Measurements from ENCODE around the gene ARHGAP15. TPM values are rescaled to one million over a fixed set of nuclear protein-coding genes. Genes with fewer than 3 reads are reported as not detected.
A peak's percentile ranks its signal among the peaks of the same experiment; 100 is the strongest.

The ARHGAP15 gene
- total RNA-seq, 2 experiments from 2014 or later = 71.3 to 72.8 TPM

DNA sequence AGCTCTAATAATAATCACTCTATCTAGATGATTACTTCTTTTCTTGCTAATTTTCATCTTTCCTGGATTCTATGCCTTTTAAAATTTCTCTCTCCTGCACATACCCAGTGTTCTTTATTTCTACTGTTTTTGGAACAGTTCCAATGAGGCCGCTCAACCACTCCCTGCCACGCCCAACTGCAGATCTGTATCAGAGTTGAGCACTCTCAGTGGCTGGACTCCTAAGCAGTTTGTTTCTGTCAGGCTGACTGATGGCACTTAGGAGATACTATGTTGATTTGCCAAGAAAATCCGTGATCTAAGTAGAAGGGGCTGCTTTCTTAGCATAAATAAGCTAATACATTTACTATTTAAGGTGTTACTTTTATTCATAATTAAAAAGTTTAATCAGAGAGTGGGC, 192.8 kb downstream of the ARHGAP15 start:
- H3K27me3 Mint-ChIP-seq = no peaks in the 10 kb centered on the region
- TF ChIP-seq, protein P1, sequence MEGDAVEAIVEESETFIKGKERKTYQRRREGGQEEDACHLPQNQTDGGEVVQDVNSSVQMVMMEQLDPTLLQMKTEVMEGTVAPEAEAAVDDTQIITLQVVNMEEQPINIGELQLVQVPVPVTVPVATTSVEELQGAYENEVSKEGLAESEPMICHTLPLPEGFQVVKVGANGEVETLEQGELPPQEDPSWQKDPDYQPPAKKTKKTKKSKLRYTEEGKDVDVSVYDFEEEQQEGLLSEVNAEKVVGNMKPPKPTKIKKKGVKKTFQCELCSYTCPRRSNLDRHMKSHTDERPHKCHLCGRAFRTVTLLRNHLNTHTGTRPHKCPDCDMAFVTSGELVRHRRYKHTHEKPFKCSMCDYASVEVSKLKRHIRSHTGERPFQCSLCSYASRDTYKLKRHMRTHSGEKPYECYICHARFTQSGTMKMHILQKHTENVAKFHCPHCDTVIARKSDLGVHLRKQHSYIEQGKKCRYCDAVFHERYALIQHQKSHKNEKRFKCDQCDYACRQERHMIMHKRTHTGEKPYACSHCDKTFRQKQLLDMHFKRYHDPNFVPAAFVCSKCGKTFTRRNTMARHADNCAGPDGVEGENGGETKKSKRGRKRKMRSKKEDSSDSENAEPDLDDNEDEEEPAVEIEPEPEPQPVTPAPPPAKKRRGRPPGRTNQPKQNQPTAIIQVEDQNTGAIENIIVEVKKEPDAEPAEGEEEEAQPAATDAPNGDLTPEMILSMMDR (IDR thresholded peaks at IDR 0.05) = no peak
- CTCF ChIA-PET = interaction anchor here (1.2 kb wide), 2 partner anchors 38 to 147 kb away, joined by 3 read pairs; no protein-coding TSS in a partner anchor
- DNase-seq = no peak
- no peaks in the 10 kb centered on the region for H3K9me3 Mint-ChIP-seq
- no peak for ATAC-seq
- H3K27ac Mint-ChIP-seq = no peak overlapping the region
- H3K36me3 Mint-ChIP-seq (ENCODE audit: low read depth) = peaks cover 31% of the 10 kb centered on the region
- H3K4me1 Mint-ChIP-seq (ENCODE audit: low read depth) = peaks cover 36% of the 10 kb centered on the region
- POLR2A ChIA-PET = no interaction called here
- intact Hi-C loops (cut with micrococcal nuclease) = no loop called here
- H3K4me3 Mint-ChIP-seq = no peak overlapping the region

DNA sequence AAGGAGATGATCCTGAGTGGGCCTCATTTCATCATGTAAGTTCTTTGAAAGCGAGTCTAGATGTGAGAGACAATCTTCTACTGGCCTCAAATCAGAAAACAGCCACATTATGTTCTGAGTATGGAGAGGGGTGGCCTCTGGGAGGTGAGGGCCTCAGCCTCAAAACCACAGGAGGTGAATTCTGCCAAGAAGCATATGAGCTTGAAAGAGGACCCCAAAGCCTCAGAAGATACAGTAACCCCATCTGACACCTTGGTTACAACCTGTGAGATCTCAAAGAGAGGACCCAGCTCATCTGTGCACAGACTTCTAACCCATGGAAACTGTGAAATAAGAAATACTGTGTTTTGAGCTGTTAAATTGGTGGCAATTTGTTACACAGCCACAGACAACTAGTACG, 200.1 kb downstream of the ARHGAP15 start:
- ATAC-seq = peak; percentile 55
- Mint-ChIP-seq H3K27ac (peak overlapping the region; percentile 19), H3K4me1 (ENCODE audit: low read depth) (peaks cover 69% of the 10 kb centered on the region), H3K36me3 (ENCODE audit: low read depth) (peaks cover 20% of the 10 kb centered on the region), H3K27me3 (no peaks in the 10 kb centered on the region), H3K4me3 (no peak overlapping the region), H3K9me3 (no peaks in the 10 kb centered on the region)
- intact Hi-C loops (cut with micrococcal nuclease) = no loop called here
- ChIA-PET POLR2A (interaction anchor here (1.4 kb wide), 1 partner anchor 40 kb away, joined by 3 read pairs; no protein-coding TSS in a partner anchor), CTCF (interaction anchor here (1.0 kb wide), 1 partner anchor 45 kb away, joined by 5 read pairs; no protein-coding TSS in a partner anchor)
- TF ChIP-seq, protein P1 (IDR thresholded peaks at IDR 0.05) = no peak
- peak; percentile 26 for DNase-seq

DNA sequence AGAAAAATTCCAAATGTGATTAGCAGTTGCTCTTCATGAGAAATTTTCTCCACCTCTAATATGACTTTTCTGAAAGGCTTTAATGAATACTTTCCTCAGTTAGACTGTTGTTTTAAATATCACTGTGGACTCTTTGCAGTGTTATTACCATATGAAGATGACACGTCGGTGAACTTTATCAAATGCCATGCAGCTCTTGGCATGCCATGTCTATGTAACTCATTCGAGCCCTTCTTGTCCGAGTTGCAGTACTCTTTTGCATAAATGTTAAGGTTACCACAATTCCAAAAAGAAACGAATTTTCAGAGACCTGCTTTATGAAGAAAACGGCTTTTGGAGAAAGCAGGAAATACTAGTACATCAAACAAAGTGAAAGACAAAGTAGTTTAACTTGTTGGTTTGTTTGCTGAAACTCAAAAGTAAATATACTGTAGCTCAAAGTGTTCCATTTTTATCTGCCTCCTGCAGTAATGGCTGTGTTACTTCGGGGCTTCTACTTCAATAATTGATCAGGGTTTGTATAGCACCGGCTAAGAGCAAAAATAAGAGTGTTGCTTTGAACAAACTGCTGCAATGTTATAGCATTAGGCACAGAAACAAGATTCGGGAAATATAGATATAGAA, 204.1 kb downstream of the ARHGAP15 start:
- peaks cover 50% of the 10 kb centered on the region for H3K4me1 Mint-ChIP-seq (ENCODE audit: low read depth)
- no peaks in the 10 kb centered on the region for H3K9me3 Mint-ChIP-seq
- H3K27me3 Mint-ChIP-seq = no peaks in the 10 kb centered on the region
- H3K4me3 Mint-ChIP-seq = no peak overlapping the region
- ATAC-seq (peak; percentile 60), DNase-seq (no peak)
- intact Hi-C loops (cut with micrococcal nuclease) = no loop called here
- H3K27ac Mint-ChIP-seq = peak overlapping the region; percentile 30
- ChIA-PET POLR2A (no interaction called here), CTCF (interaction anchor here (0.9 to 2.0 kb wide), 2 partner anchors 16 to 49 kb away, joined by 3 to 8 read pairs; no protein-coding TSS in a partner anchor)
- H3K36me3 Mint-ChIP-seq (ENCODE audit: low read depth) = peaks cover 8% of the 10 kb centered on the region
- TF ChIP-seq, protein P1 (IDR thresholded peaks at IDR 0.05) = no peak

DNA sequence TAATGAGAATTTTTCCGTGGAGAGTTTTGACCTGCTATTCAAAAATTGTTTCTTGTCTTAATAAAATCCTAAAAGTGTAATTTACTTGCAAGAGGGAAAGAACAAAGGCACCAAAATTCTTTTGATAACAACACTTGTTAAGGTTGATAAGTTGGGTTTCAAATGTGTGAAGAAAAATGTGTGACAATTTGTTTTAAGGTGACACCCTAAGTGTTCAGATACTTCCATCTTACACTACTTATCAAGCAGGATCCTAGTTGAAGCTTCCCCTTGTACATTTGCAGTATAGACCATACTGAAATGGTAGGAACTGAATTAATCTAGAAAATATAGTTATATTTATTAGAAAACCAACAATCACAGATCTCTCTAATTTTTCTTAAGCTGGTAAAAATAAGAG, 204.6 kb downstream of the ARHGAP15 start:
- ATAC-seq (no peak), DNase-seq (no peak)
- H3K27ac Mint-ChIP-seq = peak overlapping the region; percentile 30
- no peaks in the 10 kb centered on the region for H3K9me3 Mint-ChIP-seq
- POLR2A ChIA-PET = no interaction called here
- H3K27me3 Mint-ChIP-seq = no peaks in the 10 kb centered on the region
- H3K4me1 Mint-ChIP-seq (ENCODE audit: low read depth) = peaks cover 47% of the 10 kb centered on the region
- intact Hi-C loops (cut with micrococcal nuclease) = no loop called here
- H3K36me3 Mint-ChIP-seq (ENCODE audit: low read depth) = peaks cover 8% of the 10 kb centered on the region
- CTCF ChIA-PET = interaction anchor here (0.9 kb wide), 1 partner anchor 16 kb away, joined by 3 read pairs; no protein-coding TSS in a partner anchor
- TF ChIP-seq, protein P1 (IDR thresholded peaks at IDR 0.05) = no peak
- H3K4me3 Mint-ChIP-seq = no peak overlapping the region

DNA sequence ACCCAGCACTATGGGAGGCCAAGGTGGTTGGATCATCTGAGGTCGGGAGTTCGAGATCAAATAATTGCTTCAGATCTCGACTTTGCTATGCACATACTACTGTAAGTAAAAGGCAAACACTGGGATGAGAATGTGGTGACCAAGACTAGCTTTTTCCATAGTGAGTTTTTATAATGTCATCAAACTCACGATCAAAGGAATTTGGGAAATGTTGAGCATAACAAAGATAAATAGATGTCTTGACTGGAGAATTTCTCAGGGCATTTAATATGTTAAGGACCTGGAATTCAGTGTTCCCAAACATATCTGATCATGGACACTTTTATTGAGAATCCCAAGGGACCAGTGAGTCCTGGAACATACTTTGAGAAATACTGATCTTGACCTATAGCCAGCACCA, 205.6 kb downstream of the ARHGAP15 start:
- intact Hi-C loops (cut with micrococcal nuclease) = no loop called here
- DNase-seq = no peak
- no peaks in the 10 kb centered on the region for H3K27me3 Mint-ChIP-seq
- H3K9me3 Mint-ChIP-seq = no peaks in the 10 kb centered on the region
- no peak overlapping the region for H3K4me3 Mint-ChIP-seq
- peaks cover 8% of the 10 kb centered on the region for H3K36me3 Mint-ChIP-seq (ENCODE audit: low read depth)
- CTCF ChIA-PET = interaction anchor here (1.4 kb wide), 1 partner anchor 51 kb away, joined by 4 read pairs; no protein-coding TSS in a partner anchor
- no peak for ATAC-seq
- TF ChIP-seq, protein P1 (IDR thresholded peaks at IDR 0.05) = no peak
- POLR2A ChIA-PET = no interaction called here
- no peak overlapping the region for H3K27ac Mint-ChIP-seq
- peaks cover 42% of the 10 kb centered on the region for H3K4me1 Mint-ChIP-seq (ENCODE audit: low read depth)
